ENCODE data around the gene NASP.

DNA sequence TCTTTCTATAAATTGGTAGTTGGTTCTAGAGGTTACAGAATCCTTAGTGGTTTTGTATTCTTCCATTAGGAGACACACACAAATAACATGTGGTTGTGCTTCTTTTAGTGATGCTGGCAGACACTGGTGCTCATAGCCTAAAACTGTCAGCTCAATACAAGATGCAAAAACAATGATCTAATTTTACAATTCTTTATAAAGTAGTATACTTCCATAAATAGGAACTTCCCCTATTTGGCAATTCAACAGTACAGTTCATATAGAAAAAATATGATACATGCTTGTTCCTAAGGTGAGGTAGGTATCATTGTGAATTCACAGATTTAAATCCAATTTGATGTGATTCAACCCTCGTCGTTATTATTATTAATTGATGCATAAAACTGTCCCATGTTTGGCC lies 60.8 kb downstream of the NASP start:
- TF ChIP-seq POLR2AphosphoS5 (IDR thresholded peaks at IDR 0.05) (no peak), POLR2A (IDR thresholded peaks at IDR 0.05) (no peak)
- TF ChIP-seq, protein P1, sequence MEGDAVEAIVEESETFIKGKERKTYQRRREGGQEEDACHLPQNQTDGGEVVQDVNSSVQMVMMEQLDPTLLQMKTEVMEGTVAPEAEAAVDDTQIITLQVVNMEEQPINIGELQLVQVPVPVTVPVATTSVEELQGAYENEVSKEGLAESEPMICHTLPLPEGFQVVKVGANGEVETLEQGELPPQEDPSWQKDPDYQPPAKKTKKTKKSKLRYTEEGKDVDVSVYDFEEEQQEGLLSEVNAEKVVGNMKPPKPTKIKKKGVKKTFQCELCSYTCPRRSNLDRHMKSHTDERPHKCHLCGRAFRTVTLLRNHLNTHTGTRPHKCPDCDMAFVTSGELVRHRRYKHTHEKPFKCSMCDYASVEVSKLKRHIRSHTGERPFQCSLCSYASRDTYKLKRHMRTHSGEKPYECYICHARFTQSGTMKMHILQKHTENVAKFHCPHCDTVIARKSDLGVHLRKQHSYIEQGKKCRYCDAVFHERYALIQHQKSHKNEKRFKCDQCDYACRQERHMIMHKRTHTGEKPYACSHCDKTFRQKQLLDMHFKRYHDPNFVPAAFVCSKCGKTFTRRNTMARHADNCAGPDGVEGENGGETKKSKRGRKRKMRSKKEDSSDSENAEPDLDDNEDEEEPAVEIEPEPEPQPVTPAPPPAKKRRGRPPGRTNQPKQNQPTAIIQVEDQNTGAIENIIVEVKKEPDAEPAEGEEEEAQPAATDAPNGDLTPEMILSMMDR (IDR thresholded peaks at IDR 0.05), result no peak

All from sigmoid colon (tissue), 4 donors.